H9 (cell line): Measurements from ENCODE around the gene TENM4. TPM values are rescaled to one million over a fixed set of nuclear protein-coding genes. Genes with fewer than 3 reads are reported as not detected.
"Not testable (repeated sequence)": the region's sequence is repeated elsewhere in the genome, so short reads cannot be mapped to it uniquely, and the experiment has no call there.

ENCODE experiments used
- DNase-seq: peaks from one replicate; pipeline ENCODE4 v3.0.0-alpha.2; 2017
- H2AFZ ChIP-seq: one replicate; pipeline ENCODE4 v1.6.1; 2013; ENCODE audit warnings: mild to moderate bottlenecking, low read length, control low read depth, moderate library complexity
- H2AK5ac ChIP-seq: 2 replicates; pipeline ENCODE4 v1.6.1; 2013; ENCODE audit warnings: low read length, control low read depth, mixed read lengths; ENCODE audit not compliant: insufficient read length
- H2BK120ac ChIP-seq: one replicate; pipeline ENCODE4 v1.6.1; 2013; ENCODE audit warnings: low read depth, mild to moderate bottlenecking, low read length, control low read depth, inconsistent platforms; ENCODE audit not compliant: poor library complexity, severe bottlenecking
- H2BK12ac ChIP-seq: 2 replicates; pipeline ENCODE4 v1.6.1; 2013; ENCODE audit warnings: low read length, control low read depth, mixed read lengths, low read depth; ENCODE audit not compliant: insufficient read length
- H2BK15ac ChIP-seq: 2 replicates; pipeline ENCODE4 v1.6.1; 2013; ENCODE audit warnings: low read depth, low read length, control low read depth
- H2BK20ac ChIP-seq: one replicate; pipeline ENCODE4 v1.6.1; 2013; ENCODE audit warnings: low read depth, mild to moderate bottlenecking, low read length, control low read depth, inconsistent platforms; ENCODE audit not compliant: poor library complexity, severe bottlenecking
- H2BK5ac ChIP-seq: 2 replicates; pipeline ENCODE4 v1.6.1; 2013; ENCODE audit warnings: low read length, control low read depth, mixed read lengths; ENCODE audit not compliant: insufficient read length
- H3K14ac ChIP-seq: 2 replicates; pipeline ENCODE4 v1.6.1; 2013; ENCODE audit warnings: low read length, control low read depth; ENCODE audit not compliant: insufficient read depth
- H3K18ac ChIP-seq: 2 replicates; pipeline ENCODE4 v1.6.1; 2013; ENCODE audit warnings: low read depth, mild to moderate bottlenecking, mixed read lengths, low read length, control low read depth; ENCODE audit not compliant: insufficient read length
- H3K23ac ChIP-seq: 2 replicates; pipeline ENCODE4 v1.6.1; 2013; ENCODE audit warnings: low read length, control low read depth, mixed read lengths, low read depth; ENCODE audit not compliant: insufficient read length
- H3K23me2 ChIP-seq: 2 replicates; pipeline ENCODE4 v1.6.1; 2013; ENCODE audit warnings: low read depth, mild to moderate bottlenecking, mixed read lengths, low read length, control low read depth; ENCODE audit not compliant: insufficient read length, poor library complexity, severe bottlenecking
- H3K27ac ChIP-seq: 2 replicates; pipeline ENCODE4 v1.5.1; 2013; ENCODE audit warnings: low read length, control low read depth, mixed read lengths, low read depth; ENCODE audit not compliant: insufficient read length
- H3K27me3 ChIP-seq: 2 replicates; pipeline ENCODE4 v1.6.1; 2013; ENCODE audit warnings: low read length, control low read depth, inconsistent platforms; ENCODE audit not compliant: insufficient read depth
- H3K4ac ChIP-seq: 2 replicates; pipeline ENCODE4 v1.6.1; 2013; ENCODE audit warnings: low read depth, mild to moderate bottlenecking, control low read depth, inconsistent platforms, low read length, moderate library complexity
- H3K4me1 ChIP-seq: 2 replicates; pipeline ENCODE4 v1.6.1; 2013; ENCODE audit warnings: low read length, control low read depth, inconsistent platforms; ENCODE audit not compliant: insufficient read depth
- H3K4me2 ChIP-seq: 2 replicates; pipeline ENCODE4 v1.6.1; 2013; ENCODE audit warnings: low read length, control low read depth, mixed read lengths; ENCODE audit not compliant: insufficient read length, insufficient read depth
- H3K56ac ChIP-seq: 2 replicates; pipeline ENCODE4 v1.6.1; 2013; ENCODE audit warnings: low read depth, mild to moderate bottlenecking, mixed read lengths, low read length, control low read depth; ENCODE audit not compliant: insufficient read length
- H3K79me1 ChIP-seq: 2 replicates; pipeline ENCODE4 v1.6.1; 2013; ENCODE audit warnings: low read depth, mild to moderate bottlenecking, moderate library complexity, low read length, control low read depth, inconsistent platforms; ENCODE audit not compliant: insufficient read depth, poor library complexity, severe bottlenecking
- H3K79me2 ChIP-seq: 2 replicates; pipeline ENCODE4 v1.6.1; 2013; ENCODE audit warnings: low read length, control low read depth, inconsistent platforms; ENCODE audit not compliant: insufficient read depth
- H3K9ac ChIP-seq: 2 replicates; pipeline ENCODE4 v1.6.1; 2013; ENCODE audit warnings: low read length, control low read depth, mixed read lengths; ENCODE audit not compliant: insufficient read length; ENCODE audit errors: extremely low read depth
- H3K9me3 ChIP-seq: one replicate; pipeline ENCODE4 v1.6.1; 2013; ENCODE audit warnings: low read depth, low read length, inconsistent platforms; ENCODE audit not compliant: control insufficient read depth
- H3T11ph ChIP-seq: one replicate; pipeline ENCODE4 v1.6.1; 2013; ENCODE audit warnings: mild to moderate bottlenecking, low read length, control low read depth, inconsistent platforms
- H4K20me1 ChIP-seq: one replicate; pipeline ENCODE4 v1.6.1; 2013; ENCODE audit not compliant: control insufficient read depth, insufficient read length, insufficient read depth
- H4K5ac ChIP-seq: 2 replicates; pipeline ENCODE4 v1.6.1; 2013; ENCODE audit warnings: low read depth, mild to moderate bottlenecking, mixed read lengths, low read length, control low read depth; ENCODE audit not compliant: insufficient read length
- H4K8ac ChIP-seq: replicated peaks from 2 replicates; pipeline ENCODE4 v1.6.1; 2013; ENCODE audit warnings: low read length, control low read depth, mixed read lengths, low read depth; ENCODE audit not compliant: insufficient read length
- H4K91ac ChIP-seq: 2 replicates; pipeline ENCODE4 v1.6.1; 2013; ENCODE audit warnings: low read depth, mild to moderate bottlenecking, moderate library complexity, mixed read lengths, low read length, control low read depth; ENCODE audit not compliant: insufficient read length
- H3K27ac Mint-ChIP-seq, 3 experiments: 2 replicates in 2 of 3; 3 replicates in 1 of 3; pipeline ENCODE4 v1.8.0; 2020 to 2021; ENCODE audit warnings: mixed read lengths in 3 of 3, mild to moderate bottlenecking in 1 of 3, moderate library complexity in 1 of 3
- H3K27me3 Mint-ChIP-seq: 2 replicates; pipeline ENCODE4 v1.8.0; 2021; ENCODE audit warnings: low read depth, mild to moderate bottlenecking, moderate library complexity, mixed read lengths
- H3K36me3 Mint-ChIP-seq, 3 experiments: 2 replicates in 2 of 3; 3 replicates in 1 of 3; pipeline ENCODE4 v1.8.0; 2020 to 2021; ENCODE audit warnings: low read depth in 3 of 3, mixed read lengths in 3 of 3; ENCODE audit not compliant: insufficient read depth in 1 of 3
- H3K4me1 Mint-ChIP-seq, 2 experiments: 2 replicates each; pipeline ENCODE4 v1.8.0; 2020; ENCODE audit warnings: mixed read lengths in 2 of 2
- H3K4me3 Mint-ChIP-seq, 2 experiments: 2 replicates in 1 of 2; 3 replicates in 1 of 2; pipeline ENCODE4 v1.8.0; 2020 to 2021; ENCODE audit warnings: mild to moderate bottlenecking in 2 of 2, mixed read lengths in 2 of 2, moderate library complexity in 1 of 2
- H3K9me3 Mint-ChIP-seq, 2 experiments: 2 replicates in 1 of 2; 3 replicates in 1 of 2; pipeline ENCODE4 v1.8.0; 2020; ENCODE audit warnings: mild to moderate bottlenecking in 2 of 2, mixed read lengths in 2 of 2, moderate library complexity in 1 of 2
- CTCF ChIP-seq: fragments of 200-600 bp; sonication (generic); conservative IDR thresholded peaks from 3 replicates; pipeline ENCODE4 v1.8.0; 2021; ENCODE audit warnings: antibody characterized with exemption, mild to moderate bottlenecking
- WGBS: extraction: QIAGEN DNeasy Blood & Tissue Kit; methylation state at CpG from one replicate; pipeline ENCODE4 v1.1.7; 2013; ENCODE audit warnings: missing lambda C conversion rate, low lambda C conversion rate, mixed read lengths; ENCODE audit not compliant: insufficient read length; ENCODE audit errors: extremely low coverage; 5-methylcytosine and 5-hydroxymethylcytosine counted together
- total RNA-seq: library from RNA; stranded (reverse); gene quantifications from 2 replicates; pipeline ENCODE4 v1.2.1, GENCODE V29; 2021

The TENM4 gene
- total RNA-seq, 1 experiment from 2014 or later = 4.6 TPM

GRCh38 chr11:78638704-78639380, 802.0 kb downstream of the TENM4 start:
- Histone ChIP-seq H3K9ac (no peak overlapping the region), H3K18ac (no peak overlapping the region), H3K56ac (no peak overlapping the region), H3K9me3 (no peaks in the 10 kb centered on the region), H3K23me2 (no peaks in the 10 kb centered on the region), H3K4me2 (no peak overlapping the region), H3K4ac (no peak overlapping the region), H4K20me1 (no peaks in the 10 kb centered on the region), H2AFZ (no peak overlapping the region), H3K79me2 (no peaks in the 10 kb centered on the region), H2BK20ac (no peak overlapping the region), H4K8ac (no peak overlapping the region), H3T11ph (no peak overlapping the region), H4K91ac (no peak overlapping the region), H2BK12ac (no peak overlapping the region), H3K79me1 (no peaks in the 10 kb centered on the region), H3K23ac (no peak overlapping the region), H2BK120ac (no peak overlapping the region), H3K27ac (no peak overlapping the region), H3K27me3 (no peaks in the 10 kb centered on the region), H3K14ac (no peak overlapping the region), H2BK15ac (no peak overlapping the region), H2AK5ac (no peak overlapping the region), H4K5ac (no peak overlapping the region), H3K4me1 (no peaks in the 10 kb centered on the region), H2BK5ac (no peak overlapping the region)
- DNase-seq = no peak
- peaks cover 10% of the 10 kb centered on the region for H3K27me3 Mint-ChIP-seq
- H3K9me3 Mint-ChIP-seq = peaks cover 11 to 17% of the 10 kb centered on the region in 2 experiments; a peak in 4 of 5 replicates
- TF ChIP-seq CTCF = no peak
- H3K4me1 Mint-ChIP-seq = no peaks in the 10 kb centered on the region
- WGBS = no CpG with 5 or more reads among the region's 26 CpGs
- H3K27ac Mint-ChIP-seq = no peak overlapping the region
- peaks cover 4 to 7% (median 4%) of the 10 kb centered on the region in 3 experiments; a peak in 6 of 7 replicates for H3K36me3 Mint-ChIP-seq
- no peak overlapping the region for H3K4me3 Mint-ChIP-seq

DNA sequence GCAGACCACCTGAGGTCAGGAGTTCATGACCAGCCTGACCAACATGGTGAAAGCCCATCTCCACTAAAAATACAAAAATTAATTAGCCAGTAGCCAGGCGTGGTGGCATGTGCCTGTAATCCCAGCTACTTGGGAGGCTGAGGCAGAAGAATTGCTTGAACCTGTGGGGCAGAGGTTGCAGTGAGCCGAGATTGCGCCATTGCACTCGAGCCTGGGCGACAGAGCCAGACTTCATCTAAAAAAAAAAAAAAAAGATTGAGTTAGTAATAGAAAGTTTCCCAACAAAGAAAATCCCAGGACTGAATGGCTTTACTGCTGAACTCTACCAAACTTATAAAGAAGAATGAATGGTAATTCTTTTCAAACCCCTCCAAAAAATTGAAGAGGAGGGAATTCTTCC, 803.3 kb downstream of the TENM4 start:
- not testable (repeated sequence) for H3K27me3 ChIP-seq, H4K20me1 ChIP-seq, H3K9me3 ChIP-seq, H3K4me3 Mint-ChIP-seq, H3K56ac ChIP-seq, H4K91ac ChIP-seq, DNase-seq, H3K79me2 ChIP-seq, H2BK12ac ChIP-seq, H2BK15ac ChIP-seq, H3K4ac ChIP-seq, H2AFZ ChIP-seq, H3K27ac ChIP-seq, H3K14ac ChIP-seq, H3T11ph ChIP-seq, H2BK20ac ChIP-seq, H3K4me1 ChIP-seq, H3K36me3 Mint-ChIP-seq, H3K9ac ChIP-seq, H2AK5ac ChIP-seq, H4K8ac ChIP-seq, H3K27ac Mint-ChIP-seq, H3K23ac ChIP-seq, H3K4me1 Mint-ChIP-seq, H4K5ac ChIP-seq, H3K27me3 Mint-ChIP-seq, H3K4me2 ChIP-seq, H3K79me1 ChIP-seq, H3K18ac ChIP-seq, H2BK5ac ChIP-seq, H3K23me2 ChIP-seq, H2BK120ac ChIP-seq
- H3K9me3 Mint-ChIP-seq = peaks cover 11 to 20% of the 10 kb centered on the region in 2 experiments; a peak in 4 of 5 replicates
- WGBS = no CpG with 5 or more reads among the region's 5 CpGs
